Measurements from ENCODE around the gene WDR72.
"Not testable (repeated sequence)": the region's sequence is repeated elsewhere in the genome, so short reads cannot be mapped to it uniquely, and the experiment has no call there.

WDR72 gene

DNA sequence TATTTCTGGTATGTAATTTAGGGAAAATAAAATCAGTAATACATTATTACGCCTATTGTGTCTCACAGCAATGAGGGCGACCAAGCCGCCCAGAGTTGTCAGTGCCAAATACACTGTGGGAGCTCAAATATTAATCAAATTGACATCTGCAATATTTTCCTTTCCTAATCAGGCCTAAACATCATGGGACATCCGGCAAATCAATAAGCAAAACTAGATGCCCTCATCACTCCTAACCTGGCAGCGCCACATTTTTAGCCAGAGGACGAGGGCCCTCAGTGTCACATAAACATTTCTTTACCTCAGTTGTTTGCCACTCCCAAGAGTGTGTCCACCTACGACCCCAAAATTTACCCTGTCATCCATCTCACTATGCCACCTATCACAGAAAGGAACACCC lies 64.1 kb downstream of the WDR72 start:
- DNase-seq: no peak

DNA sequence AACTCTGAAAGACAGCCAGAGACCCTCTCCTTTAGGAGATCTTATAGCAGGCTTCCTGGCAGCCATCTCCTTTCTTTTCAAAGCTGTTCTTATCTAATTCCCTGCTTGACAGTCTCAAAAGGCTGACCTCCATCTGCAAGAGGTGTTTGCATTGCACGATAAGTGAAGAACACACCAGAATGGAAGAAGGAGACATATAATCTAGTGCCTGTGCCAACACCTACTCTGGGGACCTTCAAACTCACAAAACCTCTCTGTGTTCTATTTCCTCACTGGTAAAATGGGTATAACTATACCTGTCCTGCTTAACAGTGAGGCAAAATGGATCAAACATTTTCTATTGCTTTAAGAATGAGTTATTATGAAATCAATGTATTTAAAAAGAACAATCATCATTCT lies 65.0 kb downstream of the WDR72 start:
- no peak for DNase-seq

- DNase-seq: no peak
These were observed 65.6 kb downstream of the WDR72 start for GRCh38 chr15:53693729-53694475.

GRCh38 chr15:53684162-53684561 lies 75.3 kb downstream of the WDR72 start:
- not testable (repeated sequence) for DNase-seq

- no peak for DNase-seq
These were observed 78.4 kb downstream of the WDR72 start for GRCh38 chr15:53681056-53681455.

DNA sequence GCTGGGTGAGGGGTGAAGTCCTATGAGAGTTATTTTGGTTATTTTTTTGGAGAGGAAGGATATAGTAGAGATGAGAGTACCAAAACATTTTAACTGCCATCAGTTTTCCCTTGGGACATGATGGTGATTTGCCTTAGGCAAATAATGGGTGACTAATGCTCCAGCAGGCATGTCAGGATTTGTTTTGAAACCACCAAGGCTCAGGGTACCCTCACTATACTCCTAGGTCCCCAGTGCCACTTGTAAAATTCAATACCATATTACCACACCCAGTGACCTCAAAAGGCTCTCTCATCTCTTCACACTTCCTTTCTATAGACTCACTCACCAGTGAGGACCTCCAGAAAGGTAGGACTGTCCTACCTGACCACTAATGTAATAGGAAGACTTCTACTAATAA lies 83.6 kb downstream of the WDR72 start:
- DNase-seq: no peak

GRCh38 chr15:53671545-53671944 lies 87.9 kb downstream of the WDR72 start:
- DNase-seq: no peak

DNA sequence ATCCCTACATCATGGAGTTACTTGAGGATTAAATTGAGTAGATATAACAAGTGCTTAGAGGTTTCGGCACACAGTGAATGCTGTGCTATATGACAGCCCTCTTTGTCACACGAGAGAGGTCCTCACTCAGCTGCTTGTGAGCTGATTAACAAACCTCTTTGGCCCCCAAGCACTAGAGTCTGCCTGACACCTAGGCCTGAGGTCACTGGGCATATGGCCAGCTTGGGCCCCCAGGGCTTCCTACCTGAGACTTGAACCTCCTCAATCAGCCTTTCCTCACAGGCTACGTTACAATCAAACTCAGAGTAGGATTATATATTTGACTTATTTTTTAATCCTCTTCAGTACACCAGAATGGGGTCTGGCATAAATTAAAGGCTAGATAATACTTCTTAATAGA lies 88.8 kb downstream of the WDR72 start:
- no peak for DNase-seq

DNA sequence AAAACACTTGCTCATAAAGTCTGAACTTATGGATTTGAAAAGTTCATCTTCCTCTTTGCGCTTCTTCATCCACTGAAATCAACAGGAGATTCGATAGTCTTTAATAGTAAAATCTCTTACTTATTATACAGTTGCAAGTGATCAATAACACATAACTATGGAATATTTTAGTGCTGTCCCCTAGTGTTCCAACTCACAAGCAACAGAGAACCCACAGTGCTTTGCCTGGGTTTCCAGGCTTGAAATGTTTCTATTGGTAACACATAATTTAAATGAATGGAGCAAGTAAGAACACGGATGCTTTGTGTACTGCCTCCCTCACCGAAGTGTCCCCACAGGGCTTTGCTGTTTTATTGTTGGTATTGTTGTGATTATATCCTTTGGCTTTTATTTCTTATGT lies 93.5 kb downstream of the WDR72 start:
- DNase-seq: no peak

GRCh38 chr15:53658827-53659555 lies 100.5 kb downstream of the WDR72 start:
- no peak for DNase-seq

- no peak for DNase-seq
These were observed 101.2 kb downstream of the WDR72 start for GRCh38 chr15:53658255-53658654.

- no peak for DNase-seq
These were observed 110.5 kb downstream of the WDR72 start for GRCh38 chr15:53648934-53649333.

GRCh38 chr15:53644660-53645059 lies 114.8 kb downstream of the WDR72 start:
- DNase-seq: no peak

- no peak for DNase-seq
These were observed 124.9 kb downstream of the WDR72 start for GRCh38 chr15:53634517-53635106.

DNA sequence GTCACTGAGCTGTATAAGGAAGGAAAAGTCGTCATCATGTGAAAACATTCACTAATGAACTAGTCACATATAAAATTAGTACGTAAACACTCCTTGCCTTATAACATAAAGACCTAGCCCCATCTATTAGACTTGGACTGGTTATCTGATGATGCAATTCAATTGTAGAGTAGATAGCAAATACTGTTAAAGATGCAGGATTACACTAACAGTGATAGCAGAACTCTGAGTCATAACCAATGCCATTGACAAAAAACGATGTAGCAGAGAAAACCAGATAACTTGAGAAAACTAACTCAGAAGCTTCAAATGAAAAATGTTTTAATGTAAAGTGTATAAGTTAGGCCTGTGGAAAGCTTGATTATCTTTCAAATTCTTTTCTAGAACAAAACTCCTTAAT lies 132.2 kb downstream of the WDR72 start:
- no peak for DNase-seq

GRCh38 chr15:53625962-53626845 lies 133.3 kb downstream of the WDR72 start:
- DNase-seq: no peak

- no peak for DNase-seq
These were observed 134.2 kb downstream of the WDR72 start for GRCh38 chr15:53625260-53625659.

- no peak for DNase-seq
These were observed 141.0 kb downstream of the WDR72 start for GRCh38 chr15:53618461-53618860.

DNA sequence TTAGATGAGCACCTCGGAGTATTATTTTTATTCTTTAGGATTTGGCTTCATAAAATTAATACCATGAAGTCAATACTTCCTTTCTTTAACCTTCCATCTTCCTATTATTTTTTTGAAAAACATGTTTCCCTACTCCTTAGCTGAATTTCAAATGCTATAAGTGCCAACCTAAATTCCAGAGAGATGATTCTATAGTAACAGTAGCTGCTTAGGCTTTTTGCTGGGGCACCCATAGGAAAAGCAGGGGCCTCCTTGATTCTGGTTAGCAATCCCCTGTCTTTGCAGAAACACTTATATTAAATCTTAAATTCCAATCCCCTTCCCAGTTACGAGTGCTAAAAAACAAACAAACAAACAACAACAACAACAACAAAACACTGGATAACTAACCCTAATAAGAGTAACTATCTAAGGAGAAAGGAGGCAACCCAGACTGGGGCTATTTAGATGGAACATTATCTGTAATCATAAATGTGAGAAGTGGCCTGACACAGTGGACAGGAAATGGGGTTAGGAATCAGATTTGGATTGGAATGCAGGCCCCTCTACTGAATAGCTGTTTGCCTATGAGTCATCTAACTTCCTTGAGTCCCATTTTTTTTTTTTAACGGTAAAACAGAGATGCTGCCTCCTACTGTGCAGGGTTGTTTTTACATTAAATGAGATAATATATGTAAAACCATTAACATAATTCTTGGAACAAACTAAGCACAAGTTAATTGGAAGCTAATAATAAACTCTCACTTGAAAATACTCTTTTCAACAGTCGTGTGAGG lies 148.1 kb downstream of the WDR72 start:
- DNase-seq: no peak

DNA sequence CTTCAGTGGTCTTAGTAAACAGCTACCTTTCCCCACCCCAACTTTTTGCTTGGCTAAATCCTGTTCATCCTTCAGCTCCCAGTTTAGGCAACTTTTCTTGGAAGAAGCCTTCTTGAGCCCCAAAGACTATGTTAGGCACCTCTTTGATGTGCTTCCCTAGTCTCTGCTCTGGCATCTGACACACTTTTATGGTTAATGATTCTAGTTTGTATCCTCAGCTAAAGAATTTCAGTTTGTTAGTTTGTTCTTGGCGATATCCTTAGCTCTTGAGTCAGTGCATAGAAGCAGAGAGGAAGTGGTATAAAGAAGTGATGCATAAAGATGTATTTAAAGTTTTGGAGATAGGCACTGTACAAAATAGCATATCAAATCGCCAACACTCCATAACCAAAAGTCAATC lies 168.4 kb downstream of the WDR72 start:
- no peak for DNase-seq

DNA sequence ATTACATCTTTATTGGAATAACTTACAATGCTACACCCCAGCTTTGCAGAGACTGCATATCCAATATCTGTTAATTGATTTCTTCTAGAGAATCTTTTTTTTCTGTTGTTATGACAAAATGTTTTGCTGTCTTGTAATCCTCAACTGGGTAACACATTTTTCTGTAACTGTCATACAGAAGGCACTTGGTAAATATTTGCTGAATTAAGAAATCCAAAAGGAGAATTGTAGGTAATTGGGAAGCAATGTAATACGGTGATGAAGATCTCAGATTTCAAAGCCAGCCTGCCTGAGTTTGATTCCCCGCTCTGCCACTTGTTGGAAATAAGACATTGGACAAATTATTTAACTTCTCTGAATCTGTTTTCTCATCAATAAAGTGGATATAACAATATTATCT lies 169.1 kb downstream of the WDR72 start:
- DNase-seq: no peak

DNA sequence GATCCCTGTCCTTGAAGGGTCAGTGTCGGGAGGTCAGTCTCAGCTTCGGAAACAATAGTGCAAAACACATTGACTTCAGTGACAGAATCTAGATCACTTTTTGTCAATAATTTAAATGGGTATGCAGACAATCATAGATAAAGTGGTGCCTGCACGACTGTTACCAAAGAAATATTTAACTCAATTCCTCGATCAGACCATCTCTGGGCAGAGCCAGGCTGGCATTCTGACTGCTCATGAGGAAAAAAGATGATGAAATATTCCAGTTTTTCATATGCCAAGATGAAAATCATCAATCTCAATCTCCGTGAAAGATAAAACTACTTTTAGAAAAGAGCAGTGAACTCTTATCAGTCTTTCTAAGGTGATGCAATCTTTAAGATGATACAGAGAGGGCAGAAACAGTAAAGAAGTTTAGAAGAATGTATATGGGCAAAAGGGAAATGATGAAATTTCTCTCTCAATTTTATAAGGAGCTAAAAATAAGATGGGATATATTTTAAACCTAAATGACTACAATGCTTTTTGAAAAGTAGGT lies 169.9 kb downstream of the WDR72 start:
- no peak for DNase-seq
